Activated CD4-positive, alpha-beta T cell treated with anti-CD3 and anti-CD28 coated beads for 24 hours (primary cell): ENCODE data around the gene CRACR2A.

ENCODE experiments used
- DNase-seq, 2 donors: peaks; one replicate each; pipeline ENCODE4 v3.0.0-alpha.2; 2020; ENCODE audit warnings: low read depth in 2 of 2

Gene CRACR2A

DNA sequence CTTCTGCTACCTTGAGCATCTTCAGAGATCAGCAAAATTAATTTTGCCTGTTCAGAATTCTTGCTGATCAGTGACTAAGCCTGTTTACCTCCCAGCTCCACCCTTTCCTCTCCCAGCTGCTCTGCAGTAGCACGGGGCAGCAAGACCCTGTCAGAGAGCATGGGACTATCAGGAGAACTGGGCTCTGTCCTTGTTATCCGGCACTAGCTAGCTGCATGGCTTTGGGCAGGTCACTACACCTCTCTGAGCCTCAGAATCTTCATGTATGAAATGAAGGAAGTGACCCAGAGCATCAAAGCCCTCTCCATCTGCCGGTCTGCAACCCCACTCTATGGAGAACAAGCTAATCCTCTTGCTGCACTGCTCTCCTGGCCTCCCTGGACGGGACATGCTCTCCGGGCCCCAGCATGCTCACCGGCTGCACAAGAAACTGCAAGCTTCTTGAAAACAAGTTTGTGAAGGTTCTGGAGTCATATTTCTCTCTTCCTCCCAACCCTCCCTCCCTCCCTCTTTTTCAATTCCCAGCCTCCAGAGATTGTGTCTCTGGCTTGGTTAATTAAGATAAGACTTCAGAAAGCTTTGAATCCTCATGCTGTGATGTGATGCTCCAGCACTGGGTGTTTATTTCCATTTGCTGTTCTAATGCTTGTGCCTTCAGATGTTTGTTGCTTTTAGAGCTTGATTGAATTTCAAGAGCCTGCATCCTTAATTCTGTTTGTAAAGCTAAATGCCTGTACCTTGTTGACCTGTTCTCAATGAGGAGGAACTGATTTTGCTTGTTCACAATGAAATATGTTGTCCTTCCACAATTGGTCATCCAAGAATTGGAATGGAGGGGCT, 101.1 kb downstream of the CRACR2A start:
- DNase-seq: no peak

DNA sequence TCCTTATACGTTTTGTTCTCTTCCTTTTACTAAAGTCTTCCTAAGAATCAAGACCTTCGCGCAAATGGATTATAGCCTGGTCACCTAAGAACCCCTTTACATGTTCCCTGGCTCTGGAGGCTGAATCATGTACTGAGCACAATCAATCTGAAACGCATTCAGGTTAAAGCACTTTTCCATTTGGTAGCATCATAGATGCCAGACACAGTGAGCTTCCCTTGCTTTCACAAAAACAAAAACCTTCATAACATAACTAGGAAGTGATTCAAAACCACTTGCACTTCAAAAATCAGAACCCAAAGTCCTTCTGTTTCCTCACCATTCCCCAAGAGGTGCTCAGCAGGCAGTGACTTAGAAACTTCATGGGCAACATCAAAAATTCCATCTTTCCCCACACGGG, 105.4 kb downstream of the CRACR2A start:
- DNase-seq: no peak

DNA sequence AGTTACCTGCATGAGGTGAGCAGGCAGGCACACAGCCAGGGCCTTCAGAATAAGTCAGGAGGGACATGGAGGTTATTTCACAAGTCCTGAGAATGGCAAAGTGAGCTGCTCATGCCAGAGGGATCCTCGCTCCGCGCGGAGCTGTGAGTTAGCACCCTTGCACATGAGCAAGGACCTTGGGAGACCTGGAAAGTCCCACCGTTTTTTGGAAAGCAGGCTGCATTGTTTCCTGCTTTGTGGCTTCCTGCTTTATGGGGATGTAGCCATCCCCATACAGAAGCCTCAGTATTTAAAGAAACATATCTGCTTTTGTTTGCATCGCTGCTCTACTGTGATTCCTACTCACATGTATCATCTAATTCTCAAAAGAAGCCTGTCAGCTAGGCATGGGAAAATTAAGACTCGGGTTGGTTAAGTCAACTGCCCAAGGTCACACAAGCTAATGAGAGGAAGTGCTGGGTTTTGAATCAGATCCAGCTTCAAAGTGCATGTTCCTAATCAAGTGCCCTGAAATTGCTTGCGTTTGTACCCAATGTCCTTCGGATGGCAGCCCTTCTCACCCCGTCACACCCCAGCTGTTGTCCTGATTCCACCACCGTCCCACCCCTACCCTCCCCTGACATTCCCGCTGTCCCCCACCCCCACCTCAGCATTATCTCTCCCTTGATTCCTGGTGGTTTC, 106.2 kb downstream of the CRACR2A start:
- no peak for DNase-seq

DNA sequence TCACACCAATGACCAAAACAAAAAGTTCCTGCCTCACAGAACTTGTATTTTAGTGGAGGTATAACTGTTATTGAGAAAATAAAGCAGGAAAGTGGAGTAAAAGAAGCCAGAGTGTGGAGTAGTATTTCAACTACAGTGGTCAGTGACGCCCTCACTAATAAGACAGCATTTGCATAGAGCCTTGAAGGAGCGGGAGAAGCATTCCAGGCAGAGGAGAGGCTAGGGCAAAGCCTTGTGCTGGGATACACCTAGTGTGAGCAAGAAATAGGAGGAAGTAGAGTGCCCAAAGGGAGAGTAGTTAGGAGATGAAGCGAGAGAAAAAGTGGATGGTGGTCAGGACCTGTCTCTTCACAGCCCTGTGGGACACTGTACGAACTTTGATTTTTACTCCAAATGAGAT, 107.8 kb downstream of the CRACR2A start:
- no peak for DNase-seq

GRCh38 chr12:3644104-3644503, 108.8 kb downstream of the CRACR2A start:
- DNase-seq: no peak

DNA sequence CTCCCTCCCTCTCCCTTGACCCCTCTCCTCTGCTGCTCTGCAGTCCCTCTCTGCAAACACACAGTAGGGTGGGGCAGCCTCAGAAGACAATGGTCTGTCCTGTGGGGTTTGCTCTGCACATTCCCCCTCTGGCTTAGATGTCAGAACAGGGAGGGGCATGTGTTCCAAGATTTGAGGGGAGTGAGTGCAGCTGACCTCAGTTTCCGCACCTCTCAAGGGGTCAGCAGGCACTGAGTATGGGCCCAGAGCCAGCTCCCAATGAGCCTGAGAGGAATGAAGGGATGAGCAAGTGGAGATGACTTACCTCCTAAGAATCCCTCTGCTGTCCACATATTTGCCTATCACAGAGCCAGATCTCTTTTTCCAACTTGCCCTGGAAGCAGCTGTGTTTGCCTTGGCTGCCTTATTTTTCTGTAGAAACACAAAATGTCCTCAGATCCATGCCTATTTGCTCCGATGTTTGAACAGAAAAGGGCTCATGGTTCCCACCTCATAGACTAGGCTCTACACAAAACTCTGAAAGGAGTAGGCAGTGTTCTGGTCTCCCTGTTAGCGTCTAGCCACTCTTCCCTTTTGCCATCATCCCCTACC, 111.4 kb downstream of the CRACR2A start:
- no peak for DNase-seq

DNA sequence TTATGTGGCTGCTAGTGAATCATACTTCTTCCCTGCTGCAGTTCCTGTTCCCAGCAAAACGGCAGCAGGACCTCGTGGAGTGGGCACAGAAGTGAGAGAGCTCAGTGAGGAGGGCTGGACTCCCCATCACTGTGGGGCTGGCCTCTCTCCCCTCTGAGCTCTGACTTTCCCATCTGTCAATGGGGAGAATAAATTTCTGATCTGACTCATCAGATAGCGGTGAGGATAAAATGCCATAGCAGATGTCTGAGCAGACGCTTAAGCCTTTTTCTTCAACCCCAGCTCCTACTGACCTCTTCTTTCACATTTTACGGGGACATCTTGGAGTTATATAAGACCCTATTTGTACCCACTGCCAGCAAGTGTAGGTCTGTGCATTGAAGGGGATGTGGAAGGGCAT, 116.6 kb downstream of the CRACR2A start:
- DNase-seq: no peak

GRCh38 chr12:3634348-3634747, 118.6 kb downstream of the CRACR2A start:
- DNase-seq: no peak

DNA sequence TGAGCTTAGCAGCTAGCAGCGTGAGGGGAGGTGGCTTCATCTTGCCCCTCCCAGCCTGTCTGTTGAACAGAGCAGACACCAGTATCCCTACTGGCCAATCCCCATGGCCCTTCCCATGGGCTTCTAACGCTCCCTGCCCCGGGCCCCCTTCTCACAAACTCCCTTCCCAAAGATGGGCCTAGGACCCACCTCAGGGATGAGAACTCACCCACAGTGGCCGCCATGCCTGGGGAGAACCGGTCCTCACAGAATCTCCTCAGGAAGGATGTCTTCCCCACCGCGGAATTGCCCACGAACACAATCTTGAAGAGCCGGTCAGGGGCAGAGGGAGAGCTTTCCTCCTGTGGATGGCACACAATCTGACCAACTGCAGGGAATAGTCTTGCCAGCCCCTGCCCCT, 119.5 kb downstream of the CRACR2A start:
- DNase-seq: no peak

- no peak for DNase-seq
These were observed 120.2 kb downstream of the CRACR2A start for GRCh38 chr12:3632754-3633153.

DNA sequence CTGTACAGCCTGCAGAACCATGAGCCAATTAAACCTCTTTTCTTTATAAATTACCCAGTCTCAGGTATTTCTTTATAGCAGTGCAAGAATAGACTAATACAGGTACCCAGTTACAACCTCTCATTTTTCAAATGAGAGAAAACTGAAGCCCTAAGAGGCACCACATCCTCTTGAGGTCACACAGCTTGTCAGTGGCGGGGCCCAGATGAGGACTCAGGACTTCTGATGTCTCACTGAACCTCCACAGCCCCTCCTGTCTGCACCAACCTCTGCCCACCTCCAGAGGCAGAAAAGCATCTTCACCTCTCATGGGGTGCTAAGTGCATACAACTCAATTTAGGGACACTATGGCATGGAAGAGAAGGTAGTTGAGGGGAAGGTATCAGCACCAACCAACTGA, 120.7 kb downstream of the CRACR2A start:
- DNase-seq: no peak

- no peak for DNase-seq
These were observed 121.2 kb downstream of the CRACR2A start for GRCh38 chr12:3631759-3632158.

DNA sequence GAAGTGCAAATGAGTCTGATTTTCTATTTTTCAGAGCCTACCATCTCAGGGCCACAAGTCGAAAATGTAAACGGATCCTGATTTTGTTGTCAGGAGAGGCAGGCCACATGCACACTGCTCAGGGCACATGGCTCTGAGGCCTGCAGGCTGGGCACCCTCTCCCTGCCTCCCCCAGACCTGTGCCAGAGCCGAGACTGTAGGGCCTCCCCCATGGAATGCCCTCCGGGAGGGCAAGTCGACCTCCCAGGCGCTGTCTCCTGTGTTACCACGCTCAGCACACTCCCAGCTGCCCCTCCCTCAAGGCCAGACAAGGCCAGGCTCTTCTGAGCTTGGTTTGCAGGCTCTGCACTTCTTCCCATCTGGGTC, 121.7 kb downstream of the CRACR2A start:
- DNase-seq: no peak

DNA sequence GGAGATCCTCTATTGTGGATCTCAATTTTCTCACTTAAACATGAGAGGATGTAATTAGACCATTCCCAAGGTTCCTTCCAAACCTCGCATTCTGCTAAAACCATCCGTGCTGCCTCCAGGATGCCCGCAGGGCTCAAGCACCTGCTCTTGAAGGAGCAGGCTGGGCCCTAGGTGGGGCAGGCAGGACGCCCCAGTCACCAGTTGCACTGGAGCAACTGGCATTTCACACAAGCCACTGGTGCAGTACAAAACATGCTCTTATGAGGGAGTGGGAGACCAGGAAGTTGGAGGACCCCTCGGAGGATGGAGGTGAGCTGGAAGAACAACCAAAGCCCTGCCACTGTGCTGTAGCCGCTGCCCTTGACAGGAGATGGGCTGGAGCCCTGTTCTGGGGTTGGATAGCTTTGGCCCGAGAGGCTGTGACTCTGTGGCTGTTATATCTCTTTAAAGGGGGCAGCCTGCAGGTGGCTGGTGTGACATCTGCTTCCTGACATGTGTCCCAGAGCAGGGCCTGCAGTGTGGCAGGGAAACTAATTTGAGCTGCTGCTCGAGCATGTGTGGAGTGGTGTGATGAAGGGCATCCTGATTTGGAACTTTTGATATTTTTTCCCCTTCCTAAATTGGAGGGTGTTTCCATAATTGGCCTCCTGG, 122.2 kb downstream of the CRACR2A start:
- DNase-seq: no peak

DNA sequence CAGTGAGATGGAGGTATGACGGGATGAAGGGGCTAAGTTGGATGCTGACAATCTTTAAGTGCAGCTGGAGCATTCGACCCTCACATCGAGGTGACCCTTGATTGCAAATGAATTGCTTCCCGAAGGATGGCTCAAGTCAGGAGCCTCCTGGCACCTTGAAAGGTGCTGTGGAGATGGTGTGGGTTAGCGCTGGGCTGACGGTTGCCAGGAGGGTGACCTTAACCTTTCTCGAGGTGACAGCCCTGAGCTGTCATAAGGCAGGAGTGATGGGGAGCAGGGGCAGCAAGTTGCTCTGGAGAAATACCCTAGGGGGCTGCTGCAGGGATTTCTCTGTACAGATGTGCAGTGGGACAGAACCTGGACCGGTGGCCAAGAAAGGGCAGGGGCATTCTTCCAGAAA, 122.8 kb downstream of the CRACR2A start:
- no peak for DNase-seq

DNA sequence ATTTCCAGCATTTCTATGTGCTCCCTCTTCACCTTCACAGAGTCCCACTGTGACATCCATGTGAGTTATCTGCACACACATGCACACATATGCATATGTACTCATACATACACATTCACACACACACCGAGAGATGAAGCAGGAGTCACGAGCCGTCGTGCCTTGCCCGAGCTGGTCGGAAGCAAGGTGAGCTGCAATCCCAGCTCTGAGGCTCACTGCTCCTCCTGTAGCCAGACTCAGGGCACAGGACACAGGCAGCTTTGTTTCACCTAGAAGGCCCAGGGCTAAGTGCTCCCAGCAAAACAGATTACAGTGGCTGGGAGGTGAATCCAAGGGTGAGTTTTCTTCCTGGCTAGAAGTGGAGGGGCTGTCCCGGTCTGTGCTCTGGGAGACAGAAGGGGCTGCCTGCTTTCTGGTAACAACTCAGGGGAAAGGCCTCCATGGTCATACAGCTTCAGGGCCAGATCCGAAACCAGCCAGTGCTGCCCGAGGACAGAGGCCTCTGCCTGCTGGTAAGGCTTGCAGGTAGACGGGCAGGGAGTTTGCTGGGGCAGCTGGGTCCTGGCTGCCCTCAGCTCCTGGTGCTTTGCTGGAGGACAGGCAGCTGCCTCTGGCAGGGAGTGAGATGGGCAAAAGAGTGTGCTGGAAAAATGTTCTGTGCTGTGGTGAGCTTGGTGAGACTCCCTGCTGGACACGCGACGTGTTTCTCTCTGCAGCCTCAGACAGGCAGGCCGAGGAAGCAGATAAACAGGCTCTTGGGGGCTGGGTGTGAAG, 123.7 kb downstream of the CRACR2A start:
- DNase-seq: no peak

DNA sequence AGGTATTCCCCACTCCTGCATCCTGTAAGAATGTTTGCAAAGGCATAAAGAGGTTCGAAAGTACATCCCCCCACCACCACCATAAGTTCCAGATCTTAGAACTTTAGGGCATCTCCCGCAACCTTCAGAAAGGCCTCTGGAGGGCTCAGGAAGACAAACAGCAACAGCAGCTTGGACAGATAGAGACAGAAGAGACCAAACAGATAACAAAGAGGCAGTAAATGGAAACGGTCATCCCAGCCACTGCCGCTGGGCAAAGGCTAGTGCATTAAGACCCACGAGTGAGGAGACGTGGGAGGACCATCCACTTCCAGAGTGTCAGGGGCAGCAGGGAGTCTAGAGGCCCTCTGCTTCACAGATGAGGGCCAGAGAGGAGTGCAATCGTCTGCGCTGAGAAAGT, 124.3 kb downstream of the CRACR2A start:
- DNase-seq: no peak

- DNase-seq: no peak
These were observed 125.6 kb downstream of the CRACR2A start for GRCh38 chr12:3627336-3627735.

GRCh38 chr12:3624273-3624672, 128.6 kb downstream of the CRACR2A start:
- no peak for DNase-seq

DNA sequence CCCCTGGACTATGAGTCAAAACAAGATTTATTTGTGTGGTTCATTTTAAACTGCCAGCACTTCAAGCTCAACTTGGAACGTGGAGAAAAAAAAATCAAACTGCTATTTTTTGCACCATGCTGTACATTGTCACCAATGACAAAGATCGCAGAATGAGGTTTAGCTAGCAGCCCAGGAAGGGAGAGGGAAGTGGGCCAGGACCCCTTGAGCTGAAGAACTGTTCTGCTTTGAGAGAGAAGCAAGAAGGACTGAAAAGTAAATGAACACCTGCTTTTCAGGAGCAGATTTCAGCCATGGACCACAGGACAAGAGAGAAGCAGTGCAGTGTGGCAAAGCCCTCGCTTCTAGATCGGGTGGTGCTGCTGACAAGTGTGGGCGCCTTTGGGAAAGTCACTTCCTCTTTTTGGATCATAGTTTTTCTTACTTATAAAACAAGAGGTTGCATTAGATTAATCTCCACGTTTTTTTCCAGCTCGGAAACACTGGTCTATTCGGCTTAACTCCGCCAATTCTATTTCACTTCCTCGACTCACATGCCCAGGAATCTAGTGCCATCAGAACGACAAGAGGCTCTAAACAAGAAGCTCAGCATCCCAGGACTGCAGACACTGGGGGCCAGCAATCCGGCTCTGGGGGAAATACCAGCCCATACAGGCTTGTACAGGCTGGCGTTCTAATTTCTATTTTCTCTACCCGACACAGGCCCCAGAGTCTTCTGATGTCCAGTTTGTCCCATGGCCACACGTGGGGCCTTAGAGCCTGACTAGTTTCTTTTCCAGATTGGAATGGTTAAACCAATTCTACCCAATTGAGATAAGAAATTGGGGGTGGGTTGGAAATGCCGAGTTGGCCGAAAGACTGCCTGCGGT, 129.9 kb downstream of the CRACR2A start:
- DNase-seq: no peak
